GF-D8 (cell line): ENCODE measurements around the gene NUSAP1.
A peak's percentile ranks its signal among the peaks of the same experiment; 100 is the strongest.
"Not testable (repeated sequence)": the region's sequence is repeated elsewhere in the genome, so short reads cannot be mapped to it uniquely, and the experiment has no call there.

Source experiments
- DNase-seq: peaks from one replicate; lab custom pipeline; 2025; lab: John Stamatoyannopoulos, UW

NUSAP1 gene

GRCh38 chr15:41416128-41416741 is 83.6 kb downstream of the NUSAP1 start:
- DNase-seq: no peak

GRCh38 chr15:41416742-41417417 is 84.2 kb downstream of the NUSAP1 start, which contains the start of gene RTF1:
Gene RTF1 (plus strand): TSS chr15:41417095. CDS start chr15:41417116, 21 bp downstream.
- peak; percentile 7 for DNase-seq

GRCh38 chr15:41417418-41418195 is 84.9 kb downstream of the NUSAP1 start:
- no peak for DNase-seq

- no peak for DNase-seq
Measured at GRCh38 chr15:41423979-41424659, 91.4 kb downstream of the NUSAP1 start.

GRCh38 chr15:41424809-41425208 is 92.1 kb downstream of the NUSAP1 start:
- no peak for DNase-seq

- DNase-seq: not testable (repeated sequence)
Measured at GRCh38 chr15:41425907-41426306, 93.2 kb downstream of the NUSAP1 start.

GRCh38 chr15:41429003-41429890 is 96.6 kb downstream of the NUSAP1 start:
- DNase-seq: no peak
